Posterior vena cava (tissue), 2 donors: ENCODE measurements around the gene KCNC4. TPM values are rescaled to one million over a fixed set of nuclear protein-coding genes. Genes with fewer than 3 reads are reported as not detected.
A peak's percentile ranks its signal among the peaks of the same experiment; 100 is the strongest.

Experiments used
- DNase-seq: peaks from one replicate; pipeline ENCODE4 v3.0.0-alpha.2; 2020; ENCODE audit warnings: low spot score
- intact Hi-C, 2 donors: fragments of 100-400 bp; cut with DNase I; formaldehyde crosslinking; loops; one replicate each; pipeline versions ENCODE4 v1.14.1 to v1.14.2; 2022 to 2023
- total RNA-seq, 2 donors: library from RNA; stranded (reverse); fragmentation: NEBNext Ultra II Directional; extraction: Animal tissue kit (Norgen Biotek cat#: 25700); gene quantifications; one replicate each; pipeline ENCODE4 v1.2.1, GENCODE V29; 2021
- donor health status: DM: yes; HTN: yes; CAD: no.
- donor health status: DM: yes; HTN: yes; CAD: no.

The KCNC4 gene
- total RNA-seq, 2 donors from 2014 or later = 9.3 to 15.5 TPM

- intact Hi-C loops = loop anchor here (2.0 to 10.0 kb wide), 5 partner anchors 102 to 288 kb away; no protein-coding TSS in a partner anchor
- no peak for DNase-seq
Measured at GRCh38 chr1:110206261-110206920, 3.7 kb upstream of the KCNC4 start.

DNA sequence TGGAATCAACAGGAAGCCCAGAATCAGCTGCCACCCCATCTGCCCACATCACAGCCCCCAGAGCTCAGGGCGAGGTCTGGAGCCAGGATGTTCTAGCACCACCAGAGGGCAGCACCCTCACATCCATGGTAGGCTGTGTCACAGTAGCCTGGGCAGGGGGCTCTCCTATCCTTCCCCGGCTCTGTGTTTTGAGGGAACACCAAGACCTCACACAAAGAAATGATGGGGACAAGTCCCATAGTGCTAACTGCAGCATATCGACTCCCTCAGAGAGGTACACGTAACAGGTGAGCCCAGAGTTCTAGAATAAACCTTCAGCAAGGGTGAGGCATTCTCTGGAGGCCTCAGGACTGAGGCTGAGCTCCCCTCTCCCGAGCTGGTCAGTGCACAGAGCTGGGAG, 2.3 kb upstream of the KCNC4 start:
- no peak for DNase-seq
- intact Hi-C loops = loop anchor here (2.0 to 10.0 kb wide), 5 partner anchors 101 to 287 kb away; no protein-coding TSS in a partner anchor

DNA sequence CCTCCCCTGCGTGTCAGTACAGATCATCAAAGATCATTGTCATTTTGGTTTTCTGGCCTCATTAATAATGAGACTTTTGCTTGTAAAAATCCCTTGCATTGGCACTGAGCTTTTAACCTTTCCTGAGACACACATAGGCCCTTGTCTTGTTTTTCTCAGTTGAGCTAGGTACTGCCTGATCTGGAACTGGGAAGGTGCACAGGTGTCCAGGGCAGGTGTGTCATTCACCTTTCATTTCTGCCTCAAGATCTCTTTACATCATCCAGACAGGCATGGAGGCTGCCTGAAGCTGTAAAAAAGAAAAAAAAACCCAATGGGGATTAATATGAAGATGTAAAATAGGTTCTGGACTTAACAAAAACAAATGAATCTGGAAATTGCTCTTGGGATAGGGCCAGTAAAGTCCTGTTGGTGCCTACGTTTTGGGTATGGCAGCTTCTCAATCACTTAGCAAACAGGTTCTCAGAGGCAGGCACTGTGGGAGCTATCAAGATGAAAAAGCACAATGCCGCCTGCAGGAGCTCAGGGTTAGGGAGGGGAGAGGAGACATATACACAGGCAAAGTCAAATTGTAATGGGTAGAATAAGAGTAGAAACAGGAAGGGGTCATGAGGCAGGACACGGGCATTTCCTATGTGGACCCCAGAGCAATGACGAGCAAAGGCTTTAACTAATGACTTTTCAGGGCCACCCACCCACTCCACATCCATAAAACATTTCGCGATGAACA, 1.0 kb upstream of the KCNC4 start:
- intact Hi-C loops = loop anchor here in 1 of 2 donors (5.0 to 10.0 kb wide), 2 partner anchors 248 to 286 kb away; no protein-coding TSS in a partner anchor
- no peak for DNase-seq

DNA sequence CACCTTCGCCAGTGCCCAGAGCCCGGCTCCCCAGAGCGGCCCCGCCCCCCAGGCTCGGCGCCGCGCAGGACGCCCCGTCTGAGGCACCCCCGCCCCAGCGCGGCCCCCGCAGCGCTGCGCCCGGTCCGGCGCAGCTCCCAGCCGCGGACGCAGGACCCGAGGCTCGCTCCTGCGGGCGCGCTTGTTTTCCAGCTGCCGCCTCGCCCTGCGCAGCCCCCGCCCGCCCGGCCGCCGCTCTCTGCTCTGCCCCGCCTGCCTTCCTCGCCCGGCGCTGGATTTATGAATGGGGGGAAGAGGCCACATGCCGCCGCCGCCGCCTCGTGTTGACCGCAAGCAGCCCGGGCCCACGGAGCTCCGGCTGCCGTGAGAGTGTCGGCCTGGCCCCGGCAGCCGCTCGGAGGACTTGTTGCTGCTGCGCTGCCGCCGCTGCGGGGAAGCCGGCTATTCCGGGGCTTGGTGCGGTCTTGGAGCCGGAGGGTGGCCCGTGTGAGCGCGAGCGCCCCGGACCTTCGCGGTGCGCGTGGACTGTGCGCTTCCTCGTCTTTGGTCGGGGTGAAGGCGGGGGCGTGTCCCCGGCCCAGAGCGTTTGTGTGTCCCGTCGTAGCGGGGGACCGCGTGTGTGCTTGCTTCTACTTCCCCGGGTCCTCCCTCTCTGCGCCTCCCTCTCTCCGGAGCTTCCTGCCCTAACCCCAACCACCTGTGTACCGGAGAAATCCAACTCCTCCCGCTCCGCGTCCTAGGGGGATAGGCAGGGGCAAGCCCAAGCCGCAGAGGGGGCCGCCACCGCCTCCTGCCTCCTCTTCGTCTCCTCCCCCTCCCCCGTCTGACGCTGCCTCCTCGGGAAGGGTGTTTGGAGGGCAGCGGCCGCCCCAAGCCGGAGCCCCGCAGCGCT, 736 bp downstream of the KCNC4 start:
- DNase-seq = peak; percentile 87
- intact Hi-C loops = no loop called here

GRCh38 chr1:110211496-110212168, 1.5 kb downstream of the KCNC4 start:
- no peak for DNase-seq
- intact Hi-C loops = no loop called here

DNA sequence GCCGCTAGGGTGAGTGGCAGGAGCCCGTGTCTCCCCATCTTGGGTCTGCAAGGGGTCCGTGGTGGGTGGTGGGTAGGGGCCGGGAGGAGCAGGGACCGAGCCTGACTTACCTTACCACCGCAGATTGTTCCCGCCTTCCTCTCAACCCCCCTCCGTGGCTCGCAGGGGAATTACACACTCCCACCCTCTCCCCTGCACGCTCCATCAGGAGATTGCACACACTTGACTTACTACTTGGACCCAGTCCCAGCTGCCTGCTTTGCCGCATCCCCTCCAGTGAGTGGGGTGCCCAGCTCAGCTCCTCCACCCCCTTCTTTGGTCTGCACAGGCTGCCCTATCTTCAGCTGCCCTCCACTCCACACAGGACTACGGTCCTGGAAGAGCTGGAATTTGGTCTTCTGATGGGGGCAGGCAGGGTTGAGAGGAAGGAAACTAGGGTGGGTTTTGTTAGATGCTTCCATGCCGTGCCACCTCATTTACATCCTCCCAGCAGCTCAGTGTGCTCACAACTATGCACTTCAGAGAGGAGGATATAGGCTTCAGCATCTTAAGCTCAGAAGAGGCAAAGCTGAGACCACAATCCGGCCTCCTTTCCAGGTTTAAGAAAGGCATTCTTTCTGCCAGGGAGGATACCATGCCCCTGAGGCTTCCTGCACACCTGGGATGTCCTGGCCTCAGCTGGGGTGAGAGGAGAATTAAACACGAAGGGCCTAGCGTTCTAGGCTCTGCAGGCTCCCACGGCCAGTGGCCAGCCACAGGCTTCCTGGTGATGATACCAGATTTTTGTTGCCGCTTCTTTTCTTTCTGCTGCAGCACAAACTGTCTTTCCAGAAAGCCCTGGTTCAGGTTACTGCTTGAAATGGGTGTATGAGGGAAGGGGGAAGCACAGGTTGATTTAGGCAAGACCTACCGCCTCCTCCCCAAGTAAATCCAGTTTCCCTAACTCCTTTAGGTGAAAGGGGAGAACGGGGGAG, 2.3 kb downstream of the KCNC4 start:
- intact Hi-C loops = no loop called here
- DNase-seq = no peak

DNA sequence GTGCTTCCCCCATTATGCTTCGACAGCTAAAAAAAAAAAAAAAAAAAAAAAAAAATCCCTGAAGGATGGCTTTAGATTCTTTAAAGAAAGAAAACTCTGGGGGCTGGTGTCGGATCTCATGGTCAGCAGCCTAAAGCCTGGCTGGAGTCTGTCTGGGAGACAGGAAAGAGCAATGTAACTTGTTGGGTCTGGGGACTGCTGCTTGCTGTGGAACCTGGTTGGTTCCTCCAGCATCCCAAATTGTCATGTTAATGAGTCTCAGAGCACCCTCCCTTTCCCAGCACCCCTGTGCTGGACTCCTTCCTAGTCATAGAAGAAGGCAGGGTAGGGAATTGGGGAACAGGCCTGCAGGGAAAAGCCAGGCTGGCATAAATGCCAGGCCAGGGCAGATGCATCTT, 3.0 kb downstream of the KCNC4 start:
- no peak for DNase-seq
- intact Hi-C loops = no loop called here

GRCh38 chr1:110214454-110215404, 4.6 kb downstream of the KCNC4 start:
- intact Hi-C loops = no loop called here
- DNase-seq = no peak

GRCh38 chr1:110215621-110216515, 5.8 kb downstream of the KCNC4 start:
- no peak for DNase-seq
- intact Hi-C loops = no loop called here

- DNase-seq = no peak
- intact Hi-C loops = no loop called here
Measured at GRCh38 chr1:110216844-110217444, 6.8 kb downstream of the KCNC4 start.

GRCh38 chr1:110218137-110218536, 8.0 kb downstream of the KCNC4 start:
- intact Hi-C loops = no loop called here
- DNase-seq = no peak

DNA sequence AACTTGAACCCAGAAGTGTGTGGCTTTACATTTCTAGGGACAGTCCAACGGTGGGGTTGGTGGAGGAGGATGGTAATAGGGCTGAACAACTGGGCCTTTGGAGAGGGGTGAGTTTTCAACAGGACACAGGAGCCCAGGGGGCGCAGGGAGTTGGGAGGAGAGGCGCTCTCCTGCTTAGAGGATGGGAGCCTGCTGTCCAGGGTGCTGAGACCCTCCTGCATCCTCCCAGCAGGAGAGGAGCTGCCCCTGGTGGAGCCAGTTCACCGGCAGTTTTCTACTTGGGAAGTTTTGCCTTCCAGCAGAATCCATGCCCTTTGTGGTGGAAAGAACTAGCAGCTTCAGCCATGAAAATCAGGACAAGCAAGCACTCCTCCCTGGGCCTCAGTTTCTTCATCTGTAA, 8.6 kb downstream of the KCNC4 start:
- DNase-seq = no peak
- intact Hi-C loops = no loop called here

- intact Hi-C loops = loop anchor here in 1 of 2 donors (2.0 kb wide), 1 partner anchor 34 kb away; no protein-coding TSS in a partner anchor
- no peak for DNase-seq
Measured at GRCh38 chr1:110220324-110220723, 10.2 kb downstream of the KCNC4 start.

DNA sequence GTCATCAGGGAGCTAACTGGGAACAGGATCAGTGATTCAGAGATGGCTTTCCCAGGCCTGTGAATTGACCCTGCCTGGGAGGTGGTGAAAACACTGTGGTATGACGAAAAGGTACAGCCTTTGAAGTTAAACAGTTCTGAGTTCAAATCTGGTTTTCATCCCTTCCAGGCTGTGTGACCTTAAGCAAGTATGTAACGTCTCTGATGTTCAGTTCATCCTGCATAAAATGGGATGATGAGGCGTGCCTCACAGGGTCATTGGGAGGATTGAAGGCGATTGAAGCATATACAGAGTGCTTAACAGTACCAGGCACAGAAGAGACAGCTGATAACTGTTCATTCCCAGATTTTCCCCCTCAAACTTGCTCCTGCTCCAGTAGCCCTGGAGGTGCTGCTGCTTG, 11.0 kb downstream of the KCNC4 start:
- intact Hi-C loops = loop anchor here in 1 of 2 donors (2.0 kb wide), 1 partner anchor 34 kb away; no protein-coding TSS in a partner anchor

GRCh38 chr1:110223127-110223526, 13.0 kb downstream of the KCNC4 start:
- intact Hi-C loops = no loop called here
- DNase-seq = no peak

More for the DNA sequence above, 11.0 kb downstream of the KCNC4 start:
- DNase-seq = no peak

- DNase-seq = no peak
- intact Hi-C loops = no loop called here
Measured at GRCh38 chr1:110223581-110223980, 13.5 kb downstream of the KCNC4 start.
